ENCODE measurements around the gene DENND5A. TPM values are rescaled to one million over a fixed set of nuclear protein-coding genes. Genes with fewer than 3 reads are reported as not detected.

DENND5A gene
- total RNA-seq, 1 donor from 2014 or later: 156 TPM

DNA sequence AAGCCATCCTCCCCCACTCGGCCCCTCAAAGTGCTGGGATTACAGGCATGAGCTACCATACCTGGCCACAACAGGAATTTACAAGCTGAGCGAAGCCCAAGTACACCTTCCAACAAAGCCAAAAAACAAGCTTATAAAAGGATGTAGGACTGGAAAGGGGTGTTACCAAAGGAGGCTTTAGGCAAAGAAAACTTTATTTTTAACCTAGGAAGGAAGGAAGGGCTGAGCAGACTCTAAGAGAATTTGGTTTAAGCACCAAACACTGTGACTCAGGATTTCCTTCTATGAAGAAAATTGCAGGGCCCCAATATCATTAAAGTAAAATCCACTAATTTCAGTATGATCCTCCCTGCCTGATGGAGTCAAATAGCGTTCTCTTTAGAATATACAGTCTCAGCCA is 12.1 kb downstream of the DENND5A start:
- H3K4me2 ChIP-seq (ENCODE audit: low read length): no peak overlapping the region
- H3K36me3 ChIP-seq (ENCODE audit: insufficient read depth, low read length): no peaks in the 10 kb centered on the region
- Mint-ChIP-seq H3K4me3 (ENCODE audit: unreplicated experiment) (no peak overlapping the region), H3K4me1 (ENCODE audit: low read depth, unreplicated experiment) (peaks cover 11% of the 10 kb centered on the region), H3K27me3 (ENCODE audit: low read depth, unreplicated experiment) (no peaks in the 10 kb centered on the region), H3K9me3 (ENCODE audit: unreplicated experiment) (no peaks in the 10 kb centered on the region), H3K36me3 (ENCODE audit: low read depth, unreplicated experiment) (peaks cover 2% of the 10 kb centered on the region), H3K27ac (ENCODE audit: unreplicated experiment) (no peak overlapping the region)
- peaks cover 84% of the 10 kb centered on the region for H4K20me1 ChIP-seq (ENCODE audit: insufficient read depth, low read length)
- H3K4me3 ChIP-seq (ENCODE audit: insufficient read depth, low read depth, low read length): no peak overlapping the region
- H3K9me3 ChIP-seq (ENCODE audit: insufficient read depth, low read depth, low read length): no peaks in the 10 kb centered on the region
- peaks cover 12% of the 10 kb centered on the region for H3K4me1 ChIP-seq (ENCODE audit: insufficient read depth, low read length)
- peaks cover 97% of the 10 kb centered on the region for H3K79me2 ChIP-seq (ENCODE audit: insufficient read depth, low read length)
- FAIRE-seq (no peak), DNase-seq (ENCODE audit: low read depth) (no peak)
- H3K27ac ChIP-seq (ENCODE audit: low read depth, low read length): no peak overlapping the region
- TF ChIP-seq EZH2 (IDR thresholded peaks at IDR 0.05; ENCODE audit: insufficient read depth, low read length): no peak
- TF ChIP-seq, protein P1, sequence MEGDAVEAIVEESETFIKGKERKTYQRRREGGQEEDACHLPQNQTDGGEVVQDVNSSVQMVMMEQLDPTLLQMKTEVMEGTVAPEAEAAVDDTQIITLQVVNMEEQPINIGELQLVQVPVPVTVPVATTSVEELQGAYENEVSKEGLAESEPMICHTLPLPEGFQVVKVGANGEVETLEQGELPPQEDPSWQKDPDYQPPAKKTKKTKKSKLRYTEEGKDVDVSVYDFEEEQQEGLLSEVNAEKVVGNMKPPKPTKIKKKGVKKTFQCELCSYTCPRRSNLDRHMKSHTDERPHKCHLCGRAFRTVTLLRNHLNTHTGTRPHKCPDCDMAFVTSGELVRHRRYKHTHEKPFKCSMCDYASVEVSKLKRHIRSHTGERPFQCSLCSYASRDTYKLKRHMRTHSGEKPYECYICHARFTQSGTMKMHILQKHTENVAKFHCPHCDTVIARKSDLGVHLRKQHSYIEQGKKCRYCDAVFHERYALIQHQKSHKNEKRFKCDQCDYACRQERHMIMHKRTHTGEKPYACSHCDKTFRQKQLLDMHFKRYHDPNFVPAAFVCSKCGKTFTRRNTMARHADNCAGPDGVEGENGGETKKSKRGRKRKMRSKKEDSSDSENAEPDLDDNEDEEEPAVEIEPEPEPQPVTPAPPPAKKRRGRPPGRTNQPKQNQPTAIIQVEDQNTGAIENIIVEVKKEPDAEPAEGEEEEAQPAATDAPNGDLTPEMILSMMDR (IDR thresholded peaks at IDR 0.05; ENCODE audit: insufficient read depth, low read depth, low read length): no peak
- no peak overlapping the region for H3K9ac ChIP-seq (ENCODE audit: low read length)
- H2AFZ ChIP-seq (ENCODE audit: low read depth, low read length): no peak overlapping the region
- no peaks in the 10 kb centered on the region for H3K27me3 ChIP-seq (ENCODE audit: insufficient read depth, low read length)

GRCh38 chr11:9251311-9251710 is 13.8 kb downstream of the DENND5A start:
- FAIRE-seq: no peak
- H3K36me3 ChIP-seq (ENCODE audit: insufficient read depth, low read length): no peaks in the 10 kb centered on the region
- no peak for DNase-seq (ENCODE audit: low read depth)
- Mint-ChIP-seq H3K36me3 (ENCODE audit: low read depth, unreplicated experiment) (peaks cover 2% of the 10 kb centered on the region), H3K27ac (ENCODE audit: unreplicated experiment) (no peak overlapping the region), H3K27me3 (ENCODE audit: low read depth, unreplicated experiment) (no peaks in the 10 kb centered on the region), H3K4me3 (ENCODE audit: unreplicated experiment) (no peak overlapping the region), H3K9me3 (ENCODE audit: unreplicated experiment) (no peaks in the 10 kb centered on the region), H3K4me1 (ENCODE audit: low read depth, unreplicated experiment) (peaks cover 11% of the 10 kb centered on the region)
- no peak overlapping the region for H3K4me2 ChIP-seq (ENCODE audit: low read length)
- no peaks in the 10 kb centered on the region for H3K27me3 ChIP-seq (ENCODE audit: insufficient read depth, low read length)
- H3K79me2 ChIP-seq (ENCODE audit: insufficient read depth, low read length): peaks cover 96% of the 10 kb centered on the region
- no peaks in the 10 kb centered on the region for H3K9me3 ChIP-seq (ENCODE audit: insufficient read depth, low read depth, low read length)
- no peak overlapping the region for H3K4me3 ChIP-seq (ENCODE audit: insufficient read depth, low read depth, low read length)
- peaks cover 12% of the 10 kb centered on the region for H3K4me1 ChIP-seq (ENCODE audit: insufficient read depth, low read length)
- H3K27ac ChIP-seq (ENCODE audit: low read depth, low read length): no peak overlapping the region
- no peak for TF ChIP-seq EZH2 (IDR thresholded peaks at IDR 0.05; ENCODE audit: insufficient read depth, low read length)
- TF ChIP-seq, protein P1 (IDR thresholded peaks at IDR 0.05; ENCODE audit: insufficient read depth, low read depth, low read length): no peak
- H2AFZ ChIP-seq (ENCODE audit: low read depth, low read length): no peak overlapping the region
- H4K20me1 ChIP-seq (ENCODE audit: insufficient read depth, low read length): peaks cover 92% of the 10 kb centered on the region
- no peak overlapping the region for H3K9ac ChIP-seq (ENCODE audit: low read length)

- peaks cover 11% of the 10 kb centered on the region for H3K4me1 Mint-ChIP-seq (ENCODE audit: low read depth, unreplicated experiment)
- Histone ChIP-seq H2AFZ (ENCODE audit: low read depth, low read length) (no peak overlapping the region), H4K20me1 (ENCODE audit: insufficient read depth, low read length) (peaks cover 89% of the 10 kb centered on the region), H3K4me2 (ENCODE audit: low read length) (peak overlapping the region; percentile 2), H3K27ac (ENCODE audit: low read depth, low read length) (no peak overlapping the region), H3K4me3 (ENCODE audit: insufficient read depth, low read depth, low read length) (no peak overlapping the region), H3K36me3 (ENCODE audit: insufficient read depth, low read length) (no peaks in the 10 kb centered on the region), H3K4me1 (ENCODE audit: insufficient read depth, low read length) (peaks cover 12% of the 10 kb centered on the region), H3K9me3 (ENCODE audit: insufficient read depth, low read depth, low read length) (no peaks in the 10 kb centered on the region), H3K79me2 (ENCODE audit: insufficient read depth, low read length) (peaks cover 96% of the 10 kb centered on the region), H3K9ac (ENCODE audit: low read length) (no peak overlapping the region), H3K27me3 (ENCODE audit: insufficient read depth, low read length) (no peaks in the 10 kb centered on the region)
- FAIRE-seq (no peak), DNase-seq (ENCODE audit: low read depth) (peak; percentile 66)
- no peaks in the 10 kb centered on the region for H3K9me3 Mint-ChIP-seq (ENCODE audit: unreplicated experiment)
- no peak for TF ChIP-seq EZH2 (IDR thresholded peaks at IDR 0.05; ENCODE audit: insufficient read depth, low read length)
- TF ChIP-seq, protein P1 (IDR thresholded peaks at IDR 0.05; ENCODE audit: insufficient read depth, low read depth, low read length): no peak
- no peak overlapping the region for H3K27ac Mint-ChIP-seq (ENCODE audit: unreplicated experiment)
- H3K36me3 Mint-ChIP-seq (ENCODE audit: low read depth, unreplicated experiment): peaks cover 2% of the 10 kb centered on the region
- no peaks in the 10 kb centered on the region for H3K27me3 Mint-ChIP-seq (ENCODE audit: low read depth, unreplicated experiment)
- H3K4me3 Mint-ChIP-seq (ENCODE audit: unreplicated experiment): no peak overlapping the region
Measured at GRCh38 chr11:9250139-9250582, 15.0 kb downstream of the DENND5A start.
